T-cell (primary cell): ENCODE data around the gene PRSS27. TPM values are rescaled to one million over a fixed set of nuclear protein-coding genes. Genes with fewer than 3 reads are reported as not detected.

Source experiments
- ATAC-seq, 4 experiments: fragments of 200-7000 bp in 3 of 4; fragments of 150-1000 bp in 1 of 4; cut with Tn5 transposase; replicated peaks in 1 of 4; 1 replicate in 3 of 4; 2 replicates in 1 of 4; pipeline ENCODE4 v1.10.0; 2021; ENCODE audit warnings: moderate library complexity in 3 of 4, mild to moderate bottlenecking in 2 of 4, moderate number of reproducible peaks in 1 of 4
- CTCF ChIA-PET, 2 donors: fragments of 300-600 bp; sonication (Branson Sonifier 250); formaldehyde crosslinking; loops; one replicate each; lab custom pipeline; 2022; ENCODE audit warnings: antibody characterized with exemption in 2 of 2; lab: Charles Lee
- POLR2A ChIA-PET, 2 donors: fragments of 300-600 bp; sonication (Branson Sonifier 250); formaldehyde crosslinking; loops; one replicate each; lab custom pipeline; 2022; ENCODE audit warnings: antibody characterized with exemption in 2 of 2; lab: Charles Lee
- DNase-seq, 35 experiments: peaks; one replicate each; pipeline versions ENCODE4 v3.0.0 to v3.0.0-alpha.2; 2013 to 2023
- H3K27ac ChIP-seq: one replicate; pipeline ENCODE4 v1.5.1; 2013; ENCODE audit warnings: low read length
- H3K27me3 ChIP-seq, 2 experiments: replicated peaks in 1 of 2; 1 replicate in 1 of 2; 2 replicates in 1 of 2; pipeline versions ENCODE4 v1.6.1 to v1.7.0; 2013; ENCODE audit warnings: low read length in 1 of 2, mixed read lengths in 1 of 2; ENCODE audit not compliant: control insufficient read depth in 2 of 2, insufficient read depth in 2 of 2; ENCODE audit errors: extremely low read depth in 1 of 2
- H3K36me3 ChIP-seq, 2 donors: 1 replicate in 1 of 2; 2 replicates in 1 of 2; pipeline versions ENCODE4 v1.6.1 to v1.7.0; 2013; ENCODE audit warnings: low read length in 1 of 2; ENCODE audit not compliant: control insufficient read depth in 2 of 2, insufficient read depth in 1 of 2; ENCODE audit errors: extremely low read depth in 1 of 2
- H3K4me1 ChIP-seq, 2 experiments: 1 replicate in 1 of 2; 2 replicates in 1 of 2; pipeline versions ENCODE4 v1.6.1 to v1.7.0; 2013; ENCODE audit warnings: low read length in 2 of 2, mixed read lengths in 1 of 2; ENCODE audit not compliant: insufficient read depth in 2 of 2, control insufficient read depth in 1 of 2; ENCODE audit errors: extremely low read depth in 1 of 2
- H3K4me3 ChIP-seq, 2 donors: 1 replicate in 1 of 2; 2 replicates in 1 of 2; pipeline versions ENCODE4 v1.5.1 to v1.7.0; 2013; ENCODE audit warnings: mild to moderate bottlenecking in 2 of 2, low read length in 1 of 2, moderate library complexity in 1 of 2; ENCODE audit not compliant: control insufficient read depth in 1 of 2; ENCODE audit errors: extremely low read depth in 1 of 2
- H3K9me3 ChIP-seq: 2 replicates; pipeline ENCODE4 v1.7.0; 2013
- H3K27ac Mint-ChIP-seq, 2 donors: one replicate each; pipeline ENCODE4 v1.8.0; 2020 to 2021; ENCODE audit warnings: mild to moderate bottlenecking in 2 of 2, mixed read lengths in 2 of 2
- H3K27me3 Mint-ChIP-seq, 2 donors: one replicate each; pipeline ENCODE4 v1.8.0; 2021 to 2022; ENCODE audit warnings: mixed read lengths in 2 of 2
- H3K36me3 Mint-ChIP-seq: one replicate; pipeline ENCODE4 v1.8.0; 2021; ENCODE audit warnings: mixed read lengths
- H3K4me1 Mint-ChIP-seq, 3 donors: one replicate each; pipeline ENCODE4 v1.8.0; 2020 to 2022; ENCODE audit warnings: mixed read lengths in 3 of 3, mild to moderate bottlenecking in 1 of 3
- H3K4me3 Mint-ChIP-seq, 3 donors: one replicate each; pipeline ENCODE4 v1.8.0; 2020 to 2022; ENCODE audit warnings: mild to moderate bottlenecking in 3 of 3, mixed read lengths in 3 of 3, moderate library complexity in 3 of 3
- H3K9me3 Mint-ChIP-seq, 3 donors: one replicate each; pipeline ENCODE4 v1.8.0; 2020 to 2022; ENCODE audit warnings: mixed read lengths in 3 of 3
- WGBS: methylation state at CpG from one replicate; pipeline ENCODE4 v1.1.5; 2013; ENCODE audit warnings: missing lambda C conversion rate; ENCODE audit not compliant: insufficient coverage; 5-methylcytosine and 5-hydroxymethylcytosine counted together
- total RNA-seq, 35 experiments: library from RNA in 6 of 35; stranded (reverse) in 6 of 35; fragments of 120-200 nt in 1 of 35; gene quantifications; one replicate each; pipeline versions ENCODE4 v1.2.1 to v1.2.4 and lab custom pipeline; 2013 to 2026

PRSS27 gene
- total RNA-seq, 5 donors from 2014 or later (not counting 1 experiment from before 2014, with no cell fraction given), result 0.70 to 2.0 (median 1.1) TPM

GRCh38 chr16:2766430-2767139 lies 46.6 kb upstream of the PRSS27 start:
- no peaks in the 10 kb centered on the region for H3K27me3 ChIP-seq
- no peaks in the 10 kb centered on the region for H3K9me3 ChIP-seq
- H3K36me3 Mint-ChIP-seq, result peaks cover 86% of the 10 kb centered on the region
- H3K36me3 ChIP-seq, result peaks cover 28 to 100% of the 10 kb centered on the region in 2 donors
- DNase-seq (no peak), ATAC-seq (no peak)
- peaks cover 12 to 59% (median 18%) of the 10 kb centered on the region in 3 donors for H3K4me1 Mint-ChIP-seq
- ChIA-PET CTCF (no interaction called here), POLR2A (interaction anchor here in 1 of 2 donors (2.0 kb wide), 1 partner anchor 9 kb away, joined by 13 read pairs; no protein-coding TSS in a partner anchor)
- H3K9me3 Mint-ChIP-seq, result no peaks in the 10 kb centered on the region
- H3K27me3 Mint-ChIP-seq, result no peaks in the 10 kb centered on the region
- WGBS, result 97% methylated on average over 44 of the region's 44 CpGs
- H3K4me3 ChIP-seq, result no peak overlapping the region
- peak overlapping the region in 1 of 3 donors; percentile 40 for H3K4me3 Mint-ChIP-seq
- H3K27ac Mint-ChIP-seq, result no peak overlapping the region
- H3K4me1 ChIP-seq, result peaks cover 0 to 22% of the 10 kb centered on the region in 2 experiments
- no peak overlapping the region for H3K27ac ChIP-seq

DNA sequence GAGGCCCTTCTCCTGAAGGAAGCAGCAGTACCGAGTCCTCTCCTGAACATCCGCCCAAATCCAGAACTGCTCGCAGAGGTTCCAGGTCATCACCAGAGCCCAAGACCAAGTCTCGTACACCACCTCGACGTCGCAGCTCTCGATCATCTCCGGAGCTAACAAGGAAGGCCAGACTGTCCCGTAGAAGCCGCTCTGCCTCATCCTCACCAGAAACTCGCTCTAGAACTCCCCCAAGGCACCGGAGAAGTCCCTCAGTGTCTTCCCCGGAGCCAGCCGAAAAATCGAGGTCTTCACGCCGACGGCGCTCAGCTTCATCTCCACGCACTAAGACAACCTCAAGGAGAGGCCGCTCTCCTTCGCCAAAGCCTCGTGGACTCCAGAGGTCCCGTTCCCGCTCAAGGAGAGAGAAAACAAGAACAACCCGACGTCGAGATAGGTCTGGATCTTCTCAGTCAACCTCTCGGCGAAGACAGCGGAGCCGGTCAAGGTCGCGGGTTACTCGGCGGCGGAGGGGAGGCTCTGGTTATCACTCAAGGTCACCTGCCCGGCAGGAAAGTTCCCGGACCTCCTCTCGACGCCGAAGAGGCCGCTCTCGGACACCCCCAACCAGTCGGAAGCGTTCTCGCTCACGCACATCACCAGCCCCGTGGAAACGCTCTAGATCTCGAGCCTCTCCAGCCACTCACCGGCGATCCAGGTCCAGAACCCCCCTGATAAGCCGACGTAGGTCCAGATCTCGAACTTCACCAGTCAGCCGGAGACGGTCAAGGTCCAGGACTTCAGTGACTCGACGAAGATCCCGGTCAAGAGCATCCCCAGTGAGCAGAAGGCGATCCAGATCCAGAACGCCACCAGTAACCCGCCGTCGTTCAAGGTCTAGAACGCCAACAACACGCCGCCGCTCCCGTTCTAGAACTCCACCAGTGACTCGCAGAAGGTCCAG lies 45.7 kb upstream of the PRSS27 start:
- Mint-ChIP-seq H3K36me3 (peaks cover 87% of the 10 kb centered on the region), H3K9me3 (no peaks in the 10 kb centered on the region), H3K27me3 (no peaks in the 10 kb centered on the region), H3K27ac (no peak overlapping the region), H3K4me1 (peaks cover 10 to 54% (median 14%) of the 10 kb centered on the region in 3 donors), H3K4me3 (peak overlapping the region in 1 of 3 donors; percentile 40)
- Histone ChIP-seq H3K27ac (no peak overlapping the region), H3K36me3 (peaks cover 27 to 100% of the 10 kb centered on the region in 2 donors), H3K27me3 (no peaks in the 10 kb centered on the region), H3K4me1 (peaks cover 0 to 21% of the 10 kb centered on the region in 2 experiments), H3K9me3 (no peaks in the 10 kb centered on the region), H3K4me3 (no peak overlapping the region)
- ChIA-PET POLR2A (interaction anchor here (0.5 to 2.0 kb wide), 3 partner anchors 8 to 142 kb away, joined by 3 to 13 read pairs (median 11); no protein-coding TSS in a partner anchor), CTCF (no interaction called here)
- ATAC-seq (no peak), DNase-seq (no peak)
- 97% methylated on average over 64 of the region's 73 CpGs for WGBS

GRCh38 chr16:2764718-2765117 lies 44.7 kb upstream of the PRSS27 start:
- Histone ChIP-seq H3K4me1 (peaks cover 0 to 13% of the 10 kb centered on the region in 2 experiments), H3K4me3 (no peak overlapping the region), H3K9me3 (no peaks in the 10 kb centered on the region), H3K27ac (no peak overlapping the region), H3K27me3 (no peaks in the 10 kb centered on the region), H3K36me3 (peaks cover 24 to 100% of the 10 kb centered on the region in 2 donors)
- H3K4me3 Mint-ChIP-seq, result peak overlapping the region in 1 of 3 donors; percentile 40
- H3K36me3 Mint-ChIP-seq, result peaks cover 92% of the 10 kb centered on the region
- peaks cover 15 to 58% (median 16%) of the 10 kb centered on the region in 3 donors for H3K4me1 Mint-ChIP-seq
- 89% methylated on average over 6 of the region's 9 CpGs for WGBS
- POLR2A ChIA-PET, result interaction anchor here (0.6 to 1.2 kb wide), 3 partner anchors 11 to 1259 kb away, joined by 3 to 4 read pairs (median 3); no protein-coding TSS in a partner anchor
- H3K27me3 Mint-ChIP-seq, result no peaks in the 10 kb centered on the region
- DNase-seq (no peak), ATAC-seq (no peak)
- no peak overlapping the region for H3K27ac Mint-ChIP-seq
- no peaks in the 10 kb centered on the region for H3K9me3 Mint-ChIP-seq
- CTCF ChIA-PET, result no interaction called here

GRCh38 chr16:2763173-2763572 lies 43.1 kb upstream of the PRSS27 start:
- peaks cover 92% of the 10 kb centered on the region for H3K36me3 Mint-ChIP-seq
- peaks cover 20 to 59% (median 23%) of the 10 kb centered on the region in 3 donors for H3K4me1 Mint-ChIP-seq
- no peaks in the 10 kb centered on the region for H3K27me3 ChIP-seq
- no peak for DNase-seq
- no peaks in the 10 kb centered on the region for H3K27me3 Mint-ChIP-seq
- CTCF ChIA-PET, result no interaction called here
- H3K9me3 ChIP-seq, result no peaks in the 10 kb centered on the region
- no peak overlapping the region for H3K4me3 ChIP-seq
- WGBS, result 98% methylated on average over 6 of the region's 6 CpGs
- no peak overlapping the region for H3K4me3 Mint-ChIP-seq
- no peak overlapping the region for H3K27ac ChIP-seq
- ATAC-seq, result no peak
- H3K4me1 ChIP-seq, result peaks cover 0 to 9% of the 10 kb centered on the region in 2 experiments
- POLR2A ChIA-PET, result interaction anchor here in 1 of 2 donors (0.7 kb wide), 1 partner anchor 10 kb away, joined by 4 read pairs; no protein-coding TSS in a partner anchor
- peaks cover 20 to 100% of the 10 kb centered on the region in 2 donors for H3K36me3 ChIP-seq
- no peak overlapping the region for H3K27ac Mint-ChIP-seq
- H3K9me3 Mint-ChIP-seq, result no peaks in the 10 kb centered on the region

DNA sequence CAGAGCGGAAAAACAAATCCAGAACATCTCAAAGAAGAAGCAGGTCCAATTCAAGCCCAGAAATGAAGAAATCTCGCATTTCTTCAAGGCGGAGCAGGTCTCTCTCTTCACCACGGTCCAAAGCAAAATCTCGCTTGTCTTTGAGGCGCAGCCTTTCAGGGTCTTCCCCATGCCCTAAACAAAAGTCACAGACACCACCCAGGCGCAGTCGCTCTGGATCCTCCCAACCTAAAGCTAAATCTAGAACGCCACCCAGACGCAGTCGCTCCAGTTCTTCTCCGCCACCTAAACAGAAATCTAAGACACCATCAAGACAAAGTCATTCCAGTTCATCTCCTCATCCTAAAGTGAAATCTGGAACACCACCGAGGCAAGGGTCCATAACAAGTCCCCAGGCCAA lies 42.7 kb upstream of the PRSS27 start:
- H3K9me3 Mint-ChIP-seq, result no peaks in the 10 kb centered on the region
- ATAC-seq (no peak), DNase-seq (no peak)
- H3K27me3 ChIP-seq, result no peaks in the 10 kb centered on the region
- H3K27ac ChIP-seq, result no peak overlapping the region
- H3K27me3 Mint-ChIP-seq, result no peaks in the 10 kb centered on the region
- peaks cover 92% of the 10 kb centered on the region for H3K36me3 Mint-ChIP-seq
- H3K27ac Mint-ChIP-seq, result no peak overlapping the region
- ChIA-PET CTCF (no interaction called here), POLR2A (interaction anchor here in 1 of 2 donors (0.7 kb wide), 1 partner anchor 9 kb away, joined by 4 read pairs; no protein-coding TSS in a partner anchor)
- peaks cover 22 to 100% of the 10 kb centered on the region in 2 donors for H3K36me3 ChIP-seq
- peaks cover 23 to 56% (median 25%) of the 10 kb centered on the region in 3 donors for H3K4me1 Mint-ChIP-seq
- 97% methylated on average over 13 of the region's 13 CpGs for WGBS
- H3K4me1 ChIP-seq, result peaks cover 0 to 9% of the 10 kb centered on the region in 2 experiments
- H3K9me3 ChIP-seq, result no peaks in the 10 kb centered on the region
- no peak overlapping the region for H3K4me3 ChIP-seq
- H3K4me3 Mint-ChIP-seq, result no peak overlapping the region
